WTC11 (cell line): ENCODE data around the gene OOSP1. TPM values are rescaled to one million over a fixed set of nuclear protein-coding genes. Genes with fewer than 3 reads are reported as not detected.
A peak's percentile ranks its signal among the peaks of the same experiment; 100 is the strongest.
"Not testable (repeated sequence)": the region's sequence is repeated elsewhere in the genome, so short reads cannot be mapped to it uniquely, and the experiment has no call there.

Experiments used
- ATAC-seq: fragments of 200-7000 bp; cut with Tn5 transposase; 2 replicates; pipeline ENCODE4 v1.10.0; 2021; ENCODE audit warnings: mild to moderate bottlenecking, moderate library complexity
- CTCF ChIA-PET: fragments of 300-600 bp; sonication (Branson Sonifier 250); formaldehyde crosslinking; loops from one replicate; lab custom pipeline; 2021; ENCODE audit warnings: antibody characterized with exemption; lab: Charles Lee
- POLR2A ChIA-PET: fragments of 350-600 bp; sonication (Branson Sonifier 250); formaldehyde crosslinking; loops from one replicate; lab custom pipeline; 2021; ENCODE audit warnings: antibody characterized with exemption; lab: Charles Lee
- DNase-seq: peaks from one replicate; pipeline ENCODE4 v3.0.0; 2021; ENCODE audit warnings: low spot score
- H3K27ac Mint-ChIP-seq: 2 replicates; pipeline ENCODE4 v1.8.0; 2021; ENCODE audit warnings: mixed read lengths
- H3K27me3 Mint-ChIP-seq: 2 replicates; pipeline ENCODE4 v1.8.0; 2021; ENCODE audit warnings: low read depth, mild to moderate bottlenecking, moderate library complexity, mixed read lengths
- H3K36me3 Mint-ChIP-seq: 2 replicates; pipeline ENCODE4 v1.8.0; 2021; ENCODE audit warnings: mixed read lengths
- H3K4me1 Mint-ChIP-seq: 2 replicates; pipeline ENCODE4 v1.8.0; 2022; ENCODE audit warnings: mixed read lengths
- H3K4me3 Mint-ChIP-seq: 2 replicates; pipeline ENCODE4 v1.8.0; 2021; ENCODE audit warnings: mild to moderate bottlenecking, moderate library complexity, mixed read lengths
- H3K9me3 Mint-ChIP-seq: 2 replicates; pipeline ENCODE4 v1.8.0; 2021; ENCODE audit warnings: mixed read lengths
- E2F5 ChIP-seq: sonication (generic); formaldehyde crosslinking; IDR thresholded peaks from 2 replicates; pipeline ENCODE4 v1.8.1; 2022; ENCODE audit warnings: mild to moderate bottlenecking, moderate library complexity, missing genetic modification reagents
- EMX1 ChIP-seq: fragments of 250-450 bp; sonication (Bioruptor Pico); IDR thresholded peaks from 2 replicates; pipeline ENCODE4 v1.8.0; 2021; ENCODE audit warnings: mild to moderate bottlenecking
- ESRRA ChIP-seq: sonication (generic); formaldehyde crosslinking; IDR thresholded peaks from 2 replicates; pipeline ENCODE4 v1.8.1; 2022; ENCODE audit warnings: mild to moderate bottlenecking, missing genetic modification reagents, borderline replicate concordance
- FOXJ3 ChIP-seq: sonication (generic); formaldehyde crosslinking; IDR thresholded peaks from 2 replicates; pipeline ENCODE4 v1.9.0; 2021; ENCODE audit warnings: missing genetic modification reagents, mild to moderate bottlenecking, borderline replicate concordance
- FOXK1 ChIP-seq: sonication (generic); formaldehyde crosslinking; IDR thresholded peaks from 2 replicates; pipeline ENCODE4 v1.8.0; 2022; ENCODE audit warnings: mild to moderate bottlenecking, moderate library complexity, missing genetic modification reagents
- GABPB1 ChIP-seq: sonication (generic); formaldehyde crosslinking; IDR thresholded peaks from 2 replicates; pipeline ENCODE4 v1.8.1; 2023; ENCODE audit warnings: mild to moderate bottlenecking, missing genetic modification reagents
- GTF2I ChIP-seq: fragments of 250-450 bp; sonication (Bioruptor Pico); conservative IDR thresholded peaks from 2 replicates; pipeline ENCODE4 v1.4.0; 2021; ENCODE audit warnings: mild to moderate bottlenecking
- NFATC4 ChIP-seq: fragments of 250-450 bp; sonication (Bioruptor Pico); IDR thresholded peaks from 2 replicates; pipeline ENCODE4 v1.9.0; 2021; ENCODE audit warnings: mild to moderate bottlenecking
- NR2C2 ChIP-seq: sonication (generic); formaldehyde crosslinking; IDR thresholded peaks from 2 replicates; pipeline ENCODE4 v1.8.0; 2022; ENCODE audit warnings: mild to moderate bottlenecking, missing genetic modification reagents
- PRRX2 ChIP-seq: fragments of 250-450 bp; sonication (Bioruptor Pico); IDR thresholded peaks from 2 replicates; pipeline ENCODE4 v1.8.0; 2021; ENCODE audit warnings: mild to moderate bottlenecking
- TCF7 ChIP-seq: sonication (generic); formaldehyde crosslinking; IDR thresholded peaks from 2 replicates; pipeline ENCODE4 v1.8.0; 2022; ENCODE audit warnings: mild to moderate bottlenecking, low read depth, missing genetic modification reagents, moderate library complexity
- ZBTB21 ChIP-seq: sonication (generic); formaldehyde crosslinking; IDR thresholded peaks from 2 replicates; pipeline ENCODE4 v1.8.1; 2023; ENCODE audit warnings: mild to moderate bottlenecking, missing genetic modification reagents, borderline replicate concordance
- ZBTB43 ChIP-seq: sonication (generic); formaldehyde crosslinking; IDR thresholded peaks from 2 replicates; pipeline ENCODE4 v1.8.1; 2023; ENCODE audit warnings: mild to moderate bottlenecking, missing genetic modification reagents
- ZNF232 ChIP-seq: sonication (generic); formaldehyde crosslinking; IDR thresholded peaks from 2 replicates; pipeline ENCODE4 v1.8.0; 2022; ENCODE audit warnings: mild to moderate bottlenecking, missing genetic modification reagents
- ZNF416 ChIP-seq: fragments of 250-450 bp; sonication (Bioruptor Pico); IDR thresholded peaks from 2 replicates; pipeline ENCODE4 v1.9.0; 2021; ENCODE audit warnings: mild to moderate bottlenecking, inconsistent platforms
- total RNA-seq: library from RNA; stranded (reverse); gene quantifications from 3 replicates; pipeline ENCODE4 v1.2.3, GENCODE V29; 2021
- TF ChIP-seq, protein P1 (sequence below): sonication (generic); formaldehyde crosslinking; IDR thresholded peaks from 2 replicates; pipeline ENCODE4 v1.8.0; 2022; ENCODE audit warnings: mild to moderate bottlenecking, missing genetic modification reagents
- TF ChIP-seq, protein P2 (sequence below): sonication (generic); formaldehyde crosslinking; IDR thresholded peaks from 2 replicates; pipeline ENCODE4 v1.8.0; 2022; ENCODE audit warnings: mild to moderate bottlenecking, missing genetic modification reagents
- TF ChIP-seq, protein P3 (sequence below): fragments of 200-600 bp; IDR thresholded peaks from 2 replicates; pipeline ENCODE4 v1.8.0; 2022; ENCODE audit warnings: antibody characterized with exemption

OOSP1 gene
- total RNA-seq, 1 experiment from 2014 or later, result not detected

DNA sequence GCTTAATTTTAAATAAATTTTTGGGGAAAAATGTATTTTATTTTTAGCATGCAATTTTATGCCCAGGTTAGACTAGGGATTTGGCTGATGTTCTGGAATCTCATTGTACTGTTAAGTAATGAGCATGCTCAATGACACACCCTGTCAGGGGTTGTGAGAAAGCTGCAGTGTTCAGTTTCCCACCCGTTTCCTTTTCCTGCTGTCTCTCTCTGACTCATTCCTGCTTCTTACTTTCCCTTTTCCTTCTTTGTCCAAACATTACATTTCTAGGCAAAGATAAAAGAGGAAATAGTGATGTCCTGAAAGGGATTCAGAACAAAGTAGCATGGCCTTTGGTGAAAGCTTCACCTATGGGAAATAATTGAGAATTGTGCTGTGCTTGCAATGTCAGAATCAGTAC is 36.9 kb upstream of the OOSP1 start:
- no peak for TF ChIP-seq PRRX2
- TF ChIP-seq, protein P1, sequence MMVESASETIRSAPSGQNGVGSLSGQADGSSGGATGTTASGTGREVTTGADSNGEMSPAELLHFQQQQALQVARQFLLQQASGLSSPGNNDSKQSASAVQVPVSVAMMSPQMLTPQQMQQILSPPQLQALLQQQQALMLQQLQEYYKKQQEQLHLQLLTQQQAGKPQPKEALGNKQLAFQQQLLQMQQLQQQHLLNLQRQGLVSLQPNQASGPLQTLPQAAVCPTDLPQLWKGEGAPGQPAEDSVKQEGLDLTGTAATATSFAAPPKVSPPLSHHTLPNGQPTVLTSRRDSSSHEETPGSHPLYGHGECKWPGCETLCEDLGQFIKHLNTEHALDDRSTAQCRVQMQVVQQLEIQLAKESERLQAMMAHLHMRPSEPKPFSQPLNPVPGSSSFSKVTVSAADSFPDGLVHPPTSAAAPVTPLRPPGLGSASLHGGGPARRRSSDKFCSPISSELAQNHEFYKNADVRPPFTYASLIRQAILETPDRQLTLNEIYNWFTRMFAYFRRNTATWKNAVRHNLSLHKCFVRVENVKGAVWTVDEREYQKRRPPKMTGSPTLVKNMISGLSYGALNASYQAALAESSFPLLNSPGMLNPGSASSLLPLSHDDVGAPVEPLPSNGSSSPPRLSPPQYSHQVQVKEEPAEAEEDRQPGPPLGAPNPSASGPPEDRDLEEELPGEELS (CRISPR knock-in tag), result no peak
- Mint-ChIP-seq H3K4me1 (peaks cover 12% of the 10 kb centered on the region), H3K27me3 (no peaks in the 10 kb centered on the region), H3K36me3 (no peaks in the 10 kb centered on the region), H3K27ac (peak overlapping the region; percentile 45; the same call in 1 of the 2 replicates), H3K9me3 (peaks cover 8% of the 10 kb centered on the region), H3K4me3 (no peak overlapping the region)
- POLR2A ChIA-PET, result interaction anchor here (0.6 kb wide), 1 partner anchor 47 kb away, joined by 3 read pairs; no protein-coding TSS in a partner anchor
- no peak for DNase-seq
- no peak for ATAC-seq
- CTCF ChIA-PET, result no interaction called here

GRCh38 chr11:59903569-59903968 is 34.7 kb upstream of the OOSP1 start:
- Mint-ChIP-seq H3K4me1 (peaks cover 12% of the 10 kb centered on the region), H3K9me3 (peaks cover 19% of the 10 kb centered on the region)
- POLR2A ChIA-PET, ATAC-seq, H3K4me3 Mint-ChIP-seq, H3K27me3 Mint-ChIP-seq, H3K27ac Mint-ChIP-seq, DNase-seq, CTCF ChIA-PET, H3K36me3 Mint-ChIP-seq: not testable (repeated sequence)

- Mint-ChIP-seq H3K27me3 (0 out of 2 replicates have a peak, but pooled peaks cover 3% of the 10 kb centered on the region), H3K9me3 (peaks cover 44% of the 10 kb centered on the region), H3K4me3 (no peak overlapping the region), H3K36me3 (peaks cover 25% of the 10 kb centered on the region), H3K27ac (no peak overlapping the region), H3K4me1 (no peaks in the 10 kb centered on the region)
- ATAC-seq (no peak), DNase-seq (no peak)
- ChIA-PET CTCF (interaction anchor here (0.6 to 2.0 kb wide), 22 partner anchors 8 to 211 kb away, joined by 3 to 28 read pairs (median 4); partner anchors contain the start of genes MRPL16, OOSP4A and STX3), POLR2A (no interaction called here)
- TF ChIP-seq, protein P2, sequence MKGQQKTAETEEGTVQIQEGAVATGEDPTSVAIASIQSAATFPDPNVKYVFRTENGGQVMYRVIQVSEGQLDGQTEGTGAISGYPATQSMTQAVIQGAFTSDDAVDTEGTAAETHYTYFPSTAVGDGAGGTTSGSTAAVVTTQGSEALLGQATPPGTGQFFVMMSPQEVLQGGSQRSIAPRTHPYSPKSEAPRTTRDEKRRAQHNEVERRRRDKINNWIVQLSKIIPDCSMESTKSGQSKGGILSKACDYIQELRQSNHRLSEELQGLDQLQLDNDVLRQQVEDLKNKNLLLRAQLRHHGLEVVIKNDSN (CRISPR knock-in tag), result no peak
- TF ChIP-seq NR2C2, result no peak
These were observed 19.8 kb upstream of the OOSP1 start for GRCh38 chr11:59918480-59918879.

GRCh38 chr11:59918987-59919589 is 19.1 kb upstream of the OOSP1 start:
- CTCF ChIA-PET, result interaction anchor here (0.6 to 2.0 kb wide), 26 partner anchors 9 to 210 kb away, joined by 3 to 28 read pairs (median 4); partner anchors contain the start of genes MRPL16, OOSP4A and STX3
- H3K4me1 Mint-ChIP-seq, result no peaks in the 10 kb centered on the region
- DNase-seq, result peak; percentile 35
- H3K27ac Mint-ChIP-seq, result no peak overlapping the region
- peaks cover 31% of the 10 kb centered on the region for H3K36me3 Mint-ChIP-seq
- TF ChIP-seq NFATC4 (CRISPR knock-in tag) (no peak), ZBTB21 (no peak), PRRX2 (no peak), FOXJ3 (CRISPR knock-in tag) (no peak), ZBTB43 (no peak), GTF2I (no peak), TCF7 (no peak), FOXK1 (CRISPR knock-in tag) (no peak), ZNF232 (no peak), GABPB1 (no peak), EMX1 (CRISPR knock-in tag) (no peak), ZNF416 (no peak), E2F5 (CRISPR knock-in tag) (no peak), ESRRA (CRISPR knock-in tag) (no peak)
- TF ChIP-seq, protein P1 (CRISPR knock-in tag), result no peak
- TF ChIP-seq, protein P3, sequence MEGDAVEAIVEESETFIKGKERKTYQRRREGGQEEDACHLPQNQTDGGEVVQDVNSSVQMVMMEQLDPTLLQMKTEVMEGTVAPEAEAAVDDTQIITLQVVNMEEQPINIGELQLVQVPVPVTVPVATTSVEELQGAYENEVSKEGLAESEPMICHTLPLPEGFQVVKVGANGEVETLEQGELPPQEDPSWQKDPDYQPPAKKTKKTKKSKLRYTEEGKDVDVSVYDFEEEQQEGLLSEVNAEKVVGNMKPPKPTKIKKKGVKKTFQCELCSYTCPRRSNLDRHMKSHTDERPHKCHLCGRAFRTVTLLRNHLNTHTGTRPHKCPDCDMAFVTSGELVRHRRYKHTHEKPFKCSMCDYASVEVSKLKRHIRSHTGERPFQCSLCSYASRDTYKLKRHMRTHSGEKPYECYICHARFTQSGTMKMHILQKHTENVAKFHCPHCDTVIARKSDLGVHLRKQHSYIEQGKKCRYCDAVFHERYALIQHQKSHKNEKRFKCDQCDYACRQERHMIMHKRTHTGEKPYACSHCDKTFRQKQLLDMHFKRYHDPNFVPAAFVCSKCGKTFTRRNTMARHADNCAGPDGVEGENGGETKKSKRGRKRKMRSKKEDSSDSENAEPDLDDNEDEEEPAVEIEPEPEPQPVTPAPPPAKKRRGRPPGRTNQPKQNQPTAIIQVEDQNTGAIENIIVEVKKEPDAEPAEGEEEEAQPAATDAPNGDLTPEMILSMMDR, result no peak
- no peak overlapping the region for H3K4me3 Mint-ChIP-seq
- ATAC-seq, result peak; percentile 58; the same call in 1 of the 2 replicates
- H3K9me3 Mint-ChIP-seq, result peaks cover 50% of the 10 kb centered on the region
- POLR2A ChIA-PET, result no interaction called here
- H3K27me3 Mint-ChIP-seq, result 0 out of 2 replicates have a peak, but pooled peaks cover 3% of the 10 kb centered on the region
